HepG2 (cell line): ENCODE measurements around the gene NTM. TPM values are rescaled to one million over a fixed set of nuclear protein-coding genes. Genes with fewer than 3 reads are reported as not detected.

Source experiments
- ATAC-seq: fragments of 200-7000 bp; cut with Tn5 transposase; 3 replicates; pipeline ENCODE4 v1.9.1; 2020; ENCODE audit warnings: mild to moderate bottlenecking, moderate library complexity
- BruUV-seq: library from RNA; stranded (reverse); fragments of 400-500 nt; replicated peaks from 2 replicates; lab custom pipeline; 2021; lab: Mats Ljungman, UMichigan
- CTCF ChIA-PET: fragments of 300-600 bp; formaldehyde crosslinking; extraction: SDS; loops from one replicate; lab custom pipeline; 2021; ENCODE audit warnings: low total read pairs, inconsistent platforms, low intra/inter-chr PET ratio; lab: Yijun Ruan, JAX
- POLR2A ChIA-PET: fragments of 350-600 bp; sonication (Branson Sonifier 250); formaldehyde crosslinking; loops from one replicate; lab custom pipeline; 2020; ENCODE audit warnings: antibody characterized with exemption, inconsistent platforms; lab: Yijun Ruan, JAX
- DNase-seq: peaks from one replicate; pipeline ENCODE4 v3.0.0-alpha.2; 2015; ENCODE audit warnings: low spot score
- FAIRE-seq: peaks from 3 replicates; lab custom pipeline; 2011; peaks lifted over from hg19 to GRCh38; lab: Jason Lieb, UNC
- H2AFZ ChIP-seq: one replicate; pipeline ENCODE4 v1.6.1; 2011; ENCODE audit warnings: low read length, inconsistent platforms
- H3K27ac ChIP-seq: fragments of 300-600 bp; 3 replicates; pipeline ENCODE4 v1.8.0; 2011; ENCODE audit warnings: mixed run types, mild to moderate bottlenecking, mixed read lengths, low read length, inconsistent platforms; ENCODE audit not compliant: insufficient read depth; ENCODE audit errors: extremely low read length
- H3K27me3 ChIP-seq, 2 experiments: fragments of 200-600 bp in 1 of 2; 2 replicates in 1 of 2; 3 replicates in 1 of 2; pipeline versions ENCODE4 v1.6.0 to v1.8.0; 2011; ENCODE audit warnings: low read length in 2 of 2, mild to moderate bottlenecking in 2 of 2, moderate library complexity in 2 of 2, inconsistent platforms in 1 of 2; ENCODE audit not compliant: insufficient read depth in 2 of 2, control insufficient read depth in 1 of 2
- H3K36me3 ChIP-seq, 2 experiments: fragments of 200-600 bp in 1 of 2; replicated peaks in 1 of 2; 2 replicates in 1 of 2; 3 replicates in 1 of 2; pipeline versions ENCODE4 v1.5.1 to v1.8.0; 2011; ENCODE audit warnings: low read length in 2 of 2, inconsistent platforms in 1 of 2; ENCODE audit not compliant: insufficient read depth in 2 of 2, control insufficient read depth in 1 of 2
- H3K4me1 ChIP-seq: 2 replicates; pipeline ENCODE4 v1.5.1; 2012; ENCODE audit warnings: low read length, inconsistent platforms; ENCODE audit not compliant: insufficient read depth
- H3K4me2 ChIP-seq: 2 replicates; pipeline ENCODE4 v1.6.0; 2011; ENCODE audit warnings: low read depth, low read length, inconsistent platforms
- H3K4me3 ChIP-seq, 3 experiments: fragments of 200-600 bp in 1 of 3; sonication (generic), shearing (Covaris generic) in 1 of 3; replicated peaks in 1 of 3; 2 replicates each; pipeline ENCODE4 v1.5.1; 2011 to 2016; ENCODE audit warnings: low read length in 3 of 3, inconsistent platforms in 2 of 3, low read depth in 2 of 3, mild to moderate bottlenecking in 2 of 3, control low read depth in 1 of 3, mixed read lengths in 1 of 3; ENCODE audit not compliant: insufficient read depth in 1 of 3
- H3K79me2 ChIP-seq: one replicate; pipeline ENCODE4 v1.6.1; 2011; ENCODE audit warnings: low read length, inconsistent platforms; ENCODE audit not compliant: insufficient read depth
- H3K9ac ChIP-seq: 2 replicates; pipeline ENCODE4 v1.6.0; 2011; ENCODE audit warnings: mild to moderate bottlenecking, low read depth, low read length, inconsistent platforms; ENCODE audit not compliant: insufficient read depth
- H3K9me3 ChIP-seq: 2 replicates; pipeline ENCODE4 v1.5.1; 2012; ENCODE audit warnings: mild to moderate bottlenecking, low read length
- H4K20me1 ChIP-seq: 2 replicates; pipeline ENCODE4 v1.6.0; 2011; ENCODE audit warnings: inconsistent platforms, mild to moderate bottlenecking, low read length, moderate library complexity; ENCODE audit not compliant: insufficient read depth
- ATF2 ChIP-seq: sonication (generic); formaldehyde crosslinking; IDR thresholded peaks from 2 replicates; pipeline ENCODE4 v1.4.0; 2020; ENCODE audit warnings: missing genetic modification reagents
- CCDC6 ChIP-seq: sonication (generic); formaldehyde crosslinking; IDR thresholded peaks from 2 replicates; pipeline ENCODE4 v1.8.1; 2022; ENCODE audit warnings: mild to moderate bottlenecking, missing genetic modification reagents, moderate library complexity
- ESRRA ChIP-seq: sonication (generic); formaldehyde crosslinking; IDR thresholded peaks from 2 replicates; pipeline ENCODE4 v1.5.1; 2020; ENCODE audit warnings: mild to moderate bottlenecking, low read depth, missing genetic modification reagents
- GMEB1 ChIP-seq: sonication (generic); formaldehyde crosslinking; IDR thresholded peaks from 2 replicates; pipeline ENCODE4 v1.5.1; 2020; ENCODE audit warnings: missing genetic modification reagents, mild to moderate bottlenecking, borderline replicate concordance
- HNRNPUL1 ChIP-seq: fragments of 200-400 bp; formaldehyde crosslinking; IDR thresholded peaks from 2 replicates; pipeline ENCODE4 v1.6.1; 2017; ENCODE audit warnings: low read depth, mild to moderate bottlenecking, low read length, moderate library complexity
- SATB2 ChIP-seq: sonication (generic); formaldehyde crosslinking; IDR thresholded peaks from 2 replicates; pipeline ENCODE4 v1.5.0; 2020; ENCODE audit warnings: missing genetic modification reagents
- TARDBP ChIP-seq: sonication (generic); formaldehyde crosslinking; IDR thresholded peaks from 2 replicates; pipeline ENCODE4 v1.8.0; 2022; ENCODE audit warnings: mild to moderate bottlenecking, missing genetic modification reagents
- TP53 ChIP-seq: sonication (generic); formaldehyde crosslinking; conservative IDR thresholded peaks from 2 replicates; pipeline ENCODE4 v1.4.0; 2020; ENCODE audit warnings: missing genetic modification reagents
- ZBTB46 ChIP-seq: sonication (generic); formaldehyde crosslinking; IDR thresholded peaks from 2 replicates; pipeline ENCODE4 v1.4.0; 2020; ENCODE audit warnings: mild to moderate bottlenecking, missing genetic modification reagents, borderline replicate concordance
- ZFP1 ChIP-seq: IDR thresholded peaks from 2 replicates; pipeline ENCODE4 v1.6.1; 2016
- ZNF275 ChIP-seq: sonication (generic); formaldehyde crosslinking; IDR thresholded peaks from 2 replicates; pipeline ENCODE4 v1.8.0; 2022; ENCODE audit warnings: missing genetic modification reagents, mild to moderate bottlenecking, inconsistent platforms, borderline replicate concordance
- ZNF282 ChIP-seq: fragments of 450-650 bp; IDR thresholded peaks from 2 replicates; pipeline ENCODE4 v1.6.1; 2018; ENCODE audit not compliant: partially characterized antibody
- ZNF775 ChIP-seq: sonication (generic); formaldehyde crosslinking; IDR thresholded peaks from 2 replicates; pipeline ENCODE4 v1.4.0; 2020; ENCODE audit warnings: missing genetic modification reagents, mild to moderate bottlenecking, moderate library complexity, borderline replicate concordance
- WGBS: methylation state at CpG from one replicate; pipeline ENCODE4 v1.1.6; 2017; ENCODE audit warnings: low lambda C conversion rate; 5-methylcytosine and 5-hydroxymethylcytosine counted together
- in situ Hi-C: cut with HindIII; loops from 2 replicates; pipeline ENCODE4 v1.10.0; 2017; ENCODE audit warnings: low pct_unique_long_range_greater_than_20kb; ENCODE audit not compliant: extremely low pct_ligation_motif_present
- intact Hi-C: fragments of 100-400 bp; cut with micrococcal nuclease; formaldehyde crosslinking; loops from one replicate; pipeline ENCODE4 v1.10.0; 2022; ENCODE audit not compliant: unreplicated experiment
- polyA plus RNA-seq, 8 experiments: library from polyadenylated mRNA; depleted of rRNA in 3 of 8; stranded (reverse) in 7 of 8; unstranded in 1 of 8; fragments of >200 nt; fragmentation: Illumina TruSeq in 4 of 8; extraction: Trizol in 4 of 8; gene quantifications; 2 replicates each; pipeline versions ENCODE4 v1.2.1 to v1.2.3, GENCODE V29; 2011 to 2016; ENCODE audit warnings: low read depth in 4 of 8, missing spikeins in 1 of 8, mixed read lengths in 1 of 8; ENCODE audit not compliant: insufficient read depth in 1 of 8
- total RNA-seq, 5 experiments: library from RNA; depleted of rRNA; stranded (reverse); fragments of >200 nt; fragmentation: Illumina TruSeq; extraction: Trizol; gene quantifications; 2 replicates each; pipeline ENCODE4 v1.2.3, GENCODE V29; 2016; ENCODE audit warnings: low read depth in 1 of 5

Gene NTM
- total and polyA plus RNA-seq, 2 of the 13 experiments (the other 11 are each of a cell fraction or from before 2014, with no cell fraction given), result not detected

- Histone ChIP-seq H3K4me1 (no peaks in the 10 kb centered on the region), H3K27me3 (peaks cover 2 to 3% of the 10 kb centered on the region in 2 experiments; a peak in 3 of 5 replicates), H3K4me3 (no peak overlapping the region), H3K36me3 (no peaks in the 10 kb centered on the region), H2AFZ (no peak overlapping the region), H4K20me1 (no peaks in the 10 kb centered on the region), H3K27ac (no peak overlapping the region), H3K9me3 (no peaks in the 10 kb centered on the region), H3K9ac (no peak overlapping the region), H3K79me2 (no peaks in the 10 kb centered on the region), H3K4me2 (no peak overlapping the region)
- intact Hi-C loops, result no loop called here
- ATAC-seq, result no peak
- FAIRE-seq, result no peak
- 21% methylated on average over 6 of the region's 6 CpGs for WGBS
- CTCF ChIA-PET, result no interaction called here
- no peak for DNase-seq
- TF ChIP-seq ZFP1 (CRISPR knock-in tag), result no peak
- no peak for TF ChIP-seq TP53 (CRISPR knock-in tag)
- TF ChIP-seq ZBTB46, result no peak
- TF ChIP-seq ZNF775 (CRISPR knock-in tag), result no peak
- no peak for TF ChIP-seq SATB2 (CRISPR knock-in tag)
- TF ChIP-seq ZNF275 (CRISPR knock-in tag), result no peak
- TF ChIP-seq ZNF282, result no peak
- TF ChIP-seq ESRRA (CRISPR knock-in tag), result no peak
- TF ChIP-seq GMEB1 (CRISPR knock-in tag), result no peak
- no peak for TF ChIP-seq CCDC6 (CRISPR knock-in tag)
- TF ChIP-seq ATF2 (CRISPR knock-in tag), result no peak
- TF ChIP-seq HNRNPUL1, result no peak
- TF ChIP-seq TARDBP (CRISPR knock-in tag), result no peak
- in situ Hi-C loops, result no loop called here
- BruUV-seq, result no TSS peak
- POLR2A ChIA-PET, result no interaction called here
Measured at GRCh38 chr11:131356206-131356605, 14.2 kb upstream of the NTM start.
